IPS DF 6.9 (cell line): Measurements from ENCODE around the gene ABR.
A peak's percentile ranks its signal among the peaks of the same experiment; 100 is the strongest.
"Not testable (repeated sequence)": the region's sequence is repeated elsewhere in the genome, so short reads cannot be mapped to it uniquely, and the experiment has no call there.

Source experiments
- DNase-seq: peaks from one replicate; pipeline ENCODE4 v3.0.0-alpha.2; 2013; ENCODE audit warnings: low read depth, low spot score
- H3K27ac ChIP-seq: one replicate; pipeline ENCODE4 v1.5.1; 2013; ENCODE audit warnings: low read length, control low read depth
- H3K27me3 ChIP-seq: 2 replicates; pipeline ENCODE4 v1.6.1; 2013; ENCODE audit warnings: mild to moderate bottlenecking, low read length; ENCODE audit not compliant: control insufficient read depth, insufficient read depth
- H3K36me3 ChIP-seq: 2 replicates; pipeline ENCODE4 v1.6.1; 2013; ENCODE audit warnings: low read length; ENCODE audit not compliant: control insufficient read depth, insufficient read depth
- H3K4me1 ChIP-seq: 2 replicates; pipeline ENCODE4 v1.6.1; 2013; ENCODE audit warnings: low read length; ENCODE audit not compliant: control insufficient read depth, insufficient read depth
- H3K4me3 ChIP-seq: 2 replicates; pipeline ENCODE4 v1.5.1; 2013; ENCODE audit warnings: mild to moderate bottlenecking, low read length
- H3K9me3 ChIP-seq: 2 replicates; pipeline ENCODE4 v1.6.1; 2013; ENCODE audit warnings: low read length, inconsistent platforms; ENCODE audit not compliant: control insufficient read depth, insufficient read depth
- WGBS: extraction: QIAGEN DNeasy Blood & Tissue Kit; methylation state at CpG from one replicate; pipeline ENCODE4 v1.1.7; 2013; ENCODE audit warnings: mixed read lengths, missing lambda C conversion rate; ENCODE audit not compliant: insufficient read length, insufficient coverage; 5-methylcytosine and 5-hydroxymethylcytosine counted together

The ABR gene

GRCh38 chr17:979539-980405, 200.0 kb downstream of the ABR start, which contains the start of gene NXN:
TSS of gene NXN (minus strand) at chr17:979776.
- DNase-seq = no peak
- peak within 1 kb of the TSS; percentile 61 for H3K4me3 ChIP-seq
- H3K4me1 ChIP-seq = no peaks in the 10 kb centered on the region; the same call in 1 of the 2 replicates
- no peak within 1 kb of the TSS for H3K27ac ChIP-seq
- no peaks in the 10 kb centered on the region for H3K9me3 ChIP-seq
- WGBS = no CpG with 5 or more reads among the region's 94 CpGs
- no peaks in the 10 kb centered on the region for H3K27me3 ChIP-seq
- no peaks in the 10 kb centered on the region for H3K36me3 ChIP-seq

DNA sequence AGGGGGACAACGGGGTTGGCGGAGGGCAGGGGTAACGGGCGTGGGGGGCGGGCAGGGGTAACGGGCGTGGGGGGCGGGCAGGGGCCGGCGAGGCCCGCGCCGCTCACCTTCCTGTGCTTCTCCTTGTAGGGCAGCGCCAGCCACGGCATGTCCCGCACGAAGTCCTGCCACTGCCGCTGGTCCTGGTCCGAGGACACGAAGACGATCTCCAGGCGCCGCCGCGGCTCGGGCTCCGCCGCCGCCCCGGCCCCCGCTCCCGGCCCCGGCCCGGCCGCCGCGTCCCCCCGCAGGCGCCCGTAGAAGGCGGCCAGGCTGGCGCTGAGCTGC, 200.6 kb downstream of the ABR start:
- no peaks in the 10 kb centered on the region; the same call in 1 of the 2 replicates for H3K4me1 ChIP-seq
- H3K36me3 ChIP-seq = no peaks in the 10 kb centered on the region
- H3K27me3 ChIP-seq = no peaks in the 10 kb centered on the region
- H3K9me3 ChIP-seq = no peaks in the 10 kb centered on the region
- no CpG with 5 or more reads among the region's 42 CpGs for WGBS
- no peak overlapping the region for H3K27ac ChIP-seq
- H3K4me3 ChIP-seq = peak overlapping the region; percentile 61; the same call in 1 of the 2 replicates
- no peak for DNase-seq

DNA sequence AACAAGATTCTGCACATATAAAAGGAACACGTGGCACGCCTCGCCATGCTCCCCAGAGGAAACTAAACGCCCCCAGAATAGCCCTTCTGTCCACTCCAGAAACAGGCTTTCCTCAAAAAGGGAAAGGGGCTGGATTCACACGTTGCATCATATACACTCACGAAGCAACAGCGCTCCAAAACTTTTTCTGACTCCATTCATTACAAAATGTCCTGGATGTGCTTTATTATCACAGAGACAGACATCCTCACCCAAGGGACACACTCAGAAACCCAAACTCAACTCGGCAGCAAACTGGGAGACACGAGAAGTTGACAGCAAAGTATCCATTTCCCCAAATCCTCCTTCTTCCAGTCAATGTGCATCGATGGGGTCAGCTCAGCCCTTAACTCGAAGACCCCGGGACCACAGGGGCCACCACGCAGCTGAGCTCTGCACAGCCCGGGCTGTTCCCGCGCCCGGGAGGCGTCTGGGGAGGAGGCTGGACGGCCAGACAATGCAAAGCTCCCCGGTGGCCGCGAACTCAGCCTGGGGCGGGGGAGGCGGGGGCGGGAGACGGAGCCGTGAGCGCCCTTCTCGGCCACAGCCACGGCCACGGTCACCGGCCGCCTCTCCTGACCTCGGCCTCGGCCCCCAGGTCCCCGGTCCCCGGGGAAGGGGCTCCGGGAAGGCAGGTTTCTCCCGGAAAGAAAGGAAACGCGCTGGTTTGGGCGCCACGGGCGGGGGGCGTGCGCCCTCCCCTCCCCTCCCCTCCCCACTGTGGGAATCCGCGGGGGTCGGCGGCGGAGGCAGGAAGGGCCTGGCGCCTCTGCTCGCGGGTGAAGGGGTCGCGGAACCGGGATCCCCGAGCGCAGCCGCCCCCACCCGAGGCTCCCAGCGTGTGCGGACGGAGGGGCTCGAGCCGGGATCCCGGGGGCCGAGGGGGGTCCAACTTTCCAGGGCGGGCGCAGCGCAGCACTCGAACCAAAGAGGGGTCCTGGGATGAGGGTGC, 201.4 kb downstream of the ABR start:
- Histone ChIP-seq H3K9me3 (no peaks in the 10 kb centered on the region), H3K4me1 (no peaks in the 10 kb centered on the region; the same call in 1 of the 2 replicates), H3K36me3 (no peaks in the 10 kb centered on the region), H3K27ac (no peak overlapping the region), H3K27me3 (no peaks in the 10 kb centered on the region), H3K4me3 (peak overlapping the region; percentile 56)
- WGBS = no CpG with 5 or more reads among the region's 72 CpGs
- no peak for DNase-seq

GRCh38 chr17:977166-977565, 202.6 kb downstream of the ABR start:
- DNase-seq = no peak
- WGBS = no CpG with 5 or more reads among the region's 6 CpGs
- no peaks in the 10 kb centered on the region for H3K27me3 ChIP-seq
- H3K36me3 ChIP-seq = no peaks in the 10 kb centered on the region
- H3K4me1 ChIP-seq = peaks cover 3% of the 10 kb centered on the region; the same call in 1 of the 2 replicates
- no peaks in the 10 kb centered on the region for H3K9me3 ChIP-seq
- H3K27ac ChIP-seq = no peak overlapping the region
- no peak overlapping the region for H3K4me3 ChIP-seq

DNA sequence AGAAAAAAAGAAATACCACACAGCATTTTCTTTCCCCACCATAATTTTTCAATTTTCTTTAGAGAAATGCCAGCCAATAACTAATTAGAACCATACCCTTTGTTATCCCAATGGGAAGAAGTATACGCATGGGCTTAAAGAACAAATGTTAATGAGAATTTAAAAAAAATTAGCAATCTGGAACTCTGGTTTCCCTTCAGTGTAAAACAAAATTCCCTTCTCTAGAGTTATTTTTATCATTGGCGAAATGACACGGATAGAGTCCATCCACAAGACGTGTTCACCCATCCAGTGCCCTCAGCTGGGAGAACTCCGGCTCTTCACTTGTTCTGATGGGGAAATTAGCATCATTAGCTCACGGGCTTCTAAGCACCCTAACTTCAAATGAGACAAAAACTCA, 203.5 kb downstream of the ABR start:
- no peak for DNase-seq
- Histone ChIP-seq H3K27ac (no peak overlapping the region), H3K4me1 (peaks cover 3% of the 10 kb centered on the region; the same call in 1 of the 2 replicates), H3K27me3 (no peaks in the 10 kb centered on the region), H3K9me3 (no peaks in the 10 kb centered on the region), H3K36me3 (no peaks in the 10 kb centered on the region), H3K4me3 (no peak overlapping the region)
- no CpG with 5 or more reads among the region's 6 CpGs for WGBS

DNA sequence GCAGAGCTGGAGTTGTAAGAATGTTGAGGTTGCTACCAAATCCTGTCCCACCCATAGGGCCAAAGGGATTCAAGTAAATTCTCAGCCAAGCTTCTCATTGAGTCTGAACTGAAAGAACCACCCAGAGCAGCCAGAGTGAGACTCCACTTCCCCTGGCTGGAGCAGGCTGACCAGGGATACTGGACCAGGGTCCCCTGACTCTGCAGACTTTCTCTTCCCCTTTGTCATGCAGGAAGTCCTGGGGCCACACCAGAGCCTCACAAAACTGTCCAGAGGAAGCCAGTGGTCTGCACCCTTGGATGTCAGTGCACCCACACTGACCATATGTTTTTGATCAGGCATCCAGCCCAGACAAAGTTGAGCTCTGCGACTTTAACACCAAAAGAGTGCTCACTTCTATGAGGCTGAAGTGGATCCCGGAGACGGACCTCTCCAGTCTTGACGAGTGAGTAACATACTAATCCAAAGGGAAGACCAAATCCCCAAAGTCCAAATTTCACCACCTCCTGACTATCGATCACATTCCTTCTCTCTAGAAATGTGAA, 204.3 kb downstream of the ABR start:
- no peaks in the 10 kb centered on the region for H3K9me3 ChIP-seq
- H3K27ac ChIP-seq = no peak overlapping the region
- peaks cover 3% of the 10 kb centered on the region; the same call in 1 of the 2 replicates for H3K4me1 ChIP-seq
- no peaks in the 10 kb centered on the region for H3K36me3 ChIP-seq
- no peak for DNase-seq
- H3K27me3 ChIP-seq = no peaks in the 10 kb centered on the region
- H3K4me3 ChIP-seq = no peak overlapping the region
- no CpG with 5 or more reads among the region's 5 CpGs for WGBS

DNA sequence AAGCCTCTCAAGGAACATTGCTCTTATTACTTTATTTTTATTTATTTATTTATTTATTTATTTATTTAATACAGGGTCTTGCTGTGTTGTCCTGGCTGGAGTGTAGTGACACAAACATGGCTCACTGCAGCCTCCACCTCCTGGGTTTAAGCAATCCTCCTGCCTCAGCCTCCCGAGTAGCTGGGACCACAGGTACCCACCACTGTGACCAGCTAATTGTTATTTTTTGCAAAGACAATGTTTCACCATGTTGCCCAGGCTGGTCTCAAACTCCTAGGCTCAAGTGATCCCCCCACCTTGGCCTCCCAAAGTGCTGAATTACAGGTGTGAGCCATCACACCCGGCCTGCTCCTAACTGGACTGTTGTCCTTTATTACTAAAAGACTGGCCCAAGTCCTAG, 205.0 kb downstream of the ABR start:
- no CpG with 5 or more reads among the region's 2 CpGs for WGBS

DNA sequence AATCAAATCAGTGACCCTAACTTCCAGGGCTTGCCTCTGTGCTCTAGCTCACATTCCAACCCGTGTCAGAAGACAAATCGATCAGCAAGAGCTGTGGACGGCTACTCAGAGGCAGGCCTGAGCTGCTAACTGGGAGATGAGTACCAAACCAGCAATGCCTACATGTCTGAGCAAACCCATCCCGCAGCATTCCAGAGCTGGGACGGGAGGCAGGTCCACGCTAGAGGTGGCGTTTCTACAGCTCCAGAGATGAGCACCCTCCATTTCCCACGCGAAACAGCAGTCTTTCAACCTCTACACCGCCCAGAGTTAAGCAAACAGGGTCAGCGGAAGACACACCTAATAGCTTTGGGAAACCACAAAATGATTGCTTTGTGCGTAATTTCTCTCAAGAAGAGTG, 206.7 kb downstream of the ABR start:
- DNase-seq = no peak
- Histone ChIP-seq H3K4me1 (peaks cover 8% of the 10 kb centered on the region), H3K9me3 (no peaks in the 10 kb centered on the region), H3K27me3 (no peaks in the 10 kb centered on the region), H3K27ac (no peak overlapping the region), H3K4me3 (no peak overlapping the region), H3K36me3 (no peaks in the 10 kb centered on the region)
- WGBS = no CpG with 5 or more reads among the region's 12 CpGs

More for the DNA sequence above, 205.0 kb downstream of the ABR start:
- not testable (repeated sequence) for H3K4me1 ChIP-seq, H3K36me3 ChIP-seq, H3K27me3 ChIP-seq, H3K27ac ChIP-seq, H3K4me3 ChIP-seq, DNase-seq, H3K9me3 ChIP-seq

DNA sequence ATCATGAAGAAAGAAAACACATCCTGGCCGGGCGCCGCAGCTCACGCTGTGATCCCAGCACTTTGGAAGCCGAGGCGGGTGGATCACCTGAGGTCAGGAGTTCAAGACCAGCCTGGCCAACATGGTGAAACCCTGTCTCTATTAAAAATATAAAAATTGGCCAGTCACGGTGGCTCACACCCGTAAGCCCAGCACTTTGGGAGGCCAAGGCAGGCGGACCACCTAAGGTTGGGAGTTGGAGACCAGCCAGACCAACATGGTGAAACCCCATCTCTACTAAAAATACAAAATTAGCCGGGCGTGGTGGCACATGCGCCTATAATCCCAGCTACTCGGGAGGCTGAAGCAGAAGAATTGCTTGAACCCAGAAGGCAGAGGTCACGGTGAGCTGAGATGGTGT, 207.9 kb downstream of the ABR start:
- DNase-seq, H3K36me3 ChIP-seq, H3K27me3 ChIP-seq, H3K9me3 ChIP-seq, H3K4me3 ChIP-seq, H3K27ac ChIP-seq: not testable (repeated sequence)
- no CpG with 5 or more reads among the region's 14 CpGs for WGBS
- H3K4me1 ChIP-seq = peaks cover 12% of the 10 kb centered on the region

- Histone ChIP-seq H3K36me3 (no peaks in the 10 kb centered on the region), H3K4me1 (peaks cover 12% of the 10 kb centered on the region), H3K27ac (no peak overlapping the region), H3K27me3 (no peaks in the 10 kb centered on the region), H3K9me3 (no peaks in the 10 kb centered on the region), H3K4me3 (no peak overlapping the region)
- no peak for DNase-seq
- WGBS = no CpG with 5 or more reads among the region's 9 CpGs
Observed at GRCh38 chr17:970364-970763, 209.4 kb downstream of the ABR start.
